T-helper 2 cell treated with Interferon-gamma antibody and Interleukin-4, amounts not matched to agents 5 μg/mL and 100 μg/mL, for 36 hours (primary cell): Measurements from ENCODE around the gene HEG1.

Experiments used
- DNase-seq: peaks from one replicate; pipeline ENCODE4 v3.0.0; 2021; ENCODE audit warnings: low spot score
- H3K27ac Mint-ChIP-seq: one replicate; pipeline ENCODE4 v1.8.0; 2021; ENCODE audit warnings: mild to moderate bottlenecking, mixed read lengths
- H3K27me3 Mint-ChIP-seq: one replicate; pipeline ENCODE4 v1.8.0; 2021; ENCODE audit warnings: low read depth, mixed read lengths
- H3K36me3 Mint-ChIP-seq: one replicate; pipeline ENCODE4 v1.8.0; 2021; ENCODE audit warnings: low read depth, mixed read lengths
- H3K4me1 Mint-ChIP-seq: one replicate; pipeline ENCODE4 v1.8.0; 2021; ENCODE audit warnings: low read depth, mixed read lengths
- H3K4me3 Mint-ChIP-seq: one replicate; pipeline ENCODE4 v1.8.0; 2022; ENCODE audit warnings: mild to moderate bottlenecking, moderate library complexity, mixed read lengths
- H3K9me3 Mint-ChIP-seq: one replicate; pipeline ENCODE4 v1.8.0; 2021; ENCODE audit warnings: mixed read lengths

The HEG1 gene

GRCh38 chr3:125079675-125080045, 23.9 kb upstream of the HEG1 start:
- Mint-ChIP-seq H3K4me1 (no peaks in the 10 kb centered on the region), H3K27ac (no peak overlapping the region), H3K36me3 (no peaks in the 10 kb centered on the region), H3K9me3 (no peaks in the 10 kb centered on the region), H3K27me3 (peaks cover 29% of the 10 kb centered on the region), H3K4me3 (no peak overlapping the region)
- DNase-seq = no peak

- Mint-ChIP-seq H3K27ac (no peak overlapping the region), H3K27me3 (peaks cover 28% of the 10 kb centered on the region), H3K9me3 (no peaks in the 10 kb centered on the region), H3K4me3 (no peak overlapping the region), H3K36me3 (no peaks in the 10 kb centered on the region), H3K4me1 (no peaks in the 10 kb centered on the region)
- no peak for DNase-seq
These were observed 23.3 kb upstream of the HEG1 start for GRCh38 chr3:125078951-125079674.

DNA sequence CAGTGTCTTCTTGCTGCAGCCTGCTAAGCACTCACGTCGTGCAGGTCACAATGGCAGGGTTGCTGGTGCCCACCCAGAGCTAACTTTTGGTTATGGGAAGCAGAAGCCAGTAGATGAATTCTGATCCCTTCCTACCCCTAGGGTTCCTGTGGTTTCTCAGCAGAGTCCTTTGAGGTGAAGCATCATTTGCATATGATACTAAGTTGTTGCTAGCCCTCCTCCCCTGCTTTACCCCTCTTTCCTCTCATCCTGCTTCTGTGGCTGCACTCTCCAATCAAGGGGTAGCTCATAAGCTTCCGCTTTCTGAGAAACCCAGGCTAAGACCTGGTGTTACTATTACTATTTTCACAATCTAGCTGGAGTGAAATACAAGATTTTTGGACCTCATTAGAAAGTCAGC, 22.1 kb upstream of the HEG1 start:
- no peaks in the 10 kb centered on the region for H3K4me1 Mint-ChIP-seq
- no peaks in the 10 kb centered on the region for H3K36me3 Mint-ChIP-seq
- no peak for DNase-seq
- H3K9me3 Mint-ChIP-seq = no peaks in the 10 kb centered on the region
- no peak overlapping the region for H3K4me3 Mint-ChIP-seq
- no peak overlapping the region for H3K27ac Mint-ChIP-seq
- H3K27me3 Mint-ChIP-seq = peaks cover 24% of the 10 kb centered on the region

GRCh38 chr3:125076464-125076863, 20.7 kb upstream of the HEG1 start:
- Mint-ChIP-seq H3K9me3 (no peaks in the 10 kb centered on the region), H3K27ac (no peak overlapping the region), H3K4me3 (no peak overlapping the region), H3K27me3 (peaks cover 19% of the 10 kb centered on the region), H3K36me3 (no peaks in the 10 kb centered on the region), H3K4me1 (no peaks in the 10 kb centered on the region)
- DNase-seq = no peak

- Mint-ChIP-seq H3K4me1 (no peaks in the 10 kb centered on the region), H3K27ac (no peak overlapping the region), H3K27me3 (peaks cover 17% of the 10 kb centered on the region), H3K36me3 (no peaks in the 10 kb centered on the region), H3K9me3 (no peaks in the 10 kb centered on the region), H3K4me3 (no peak overlapping the region)
- no peak for DNase-seq
These were observed 19.9 kb upstream of the HEG1 start for GRCh38 chr3:125075738-125076137.

DNA sequence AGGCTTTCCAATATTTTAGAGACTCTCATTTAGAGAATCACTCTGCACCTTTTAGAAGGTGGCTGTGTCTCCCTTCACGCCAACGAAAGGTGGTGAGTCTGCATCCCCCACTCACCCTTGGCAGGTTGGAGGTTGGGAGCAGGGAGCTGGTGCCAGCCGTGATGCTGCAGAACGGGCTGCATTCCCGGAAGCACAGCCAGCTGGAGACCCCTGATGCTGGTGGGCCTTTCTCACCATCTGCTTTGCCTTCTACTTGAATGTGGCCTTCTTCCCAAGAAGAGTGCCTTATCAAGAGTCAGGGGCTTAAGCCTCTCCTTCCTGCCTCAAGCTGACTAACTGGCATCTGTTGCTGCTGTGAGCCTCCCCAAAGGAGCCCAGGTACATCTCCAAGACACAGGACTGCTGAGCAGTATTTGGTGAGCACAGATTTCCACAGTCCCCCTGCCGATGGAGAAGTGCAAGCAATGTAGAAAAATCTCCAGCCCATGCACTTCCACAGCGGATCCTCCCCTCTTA, 17.7 kb upstream of the HEG1 start:
- Mint-ChIP-seq H3K27ac (no peak overlapping the region), H3K4me3 (no peak overlapping the region), H3K36me3 (no peaks in the 10 kb centered on the region), H3K27me3 (peaks cover 13% of the 10 kb centered on the region), H3K9me3 (no peaks in the 10 kb centered on the region), H3K4me1 (peaks cover 11% of the 10 kb centered on the region)
- no peak for DNase-seq

- Mint-ChIP-seq H3K4me3 (no peak overlapping the region), H3K27ac (no peak overlapping the region), H3K9me3 (no peaks in the 10 kb centered on the region), H3K36me3 (no peaks in the 10 kb centered on the region), H3K27me3 (peaks cover 17% of the 10 kb centered on the region), H3K4me1 (peaks cover 11% of the 10 kb centered on the region)
- no peak for DNase-seq
These were observed 17.1 kb upstream of the HEG1 start for GRCh38 chr3:125072749-125073389.

DNA sequence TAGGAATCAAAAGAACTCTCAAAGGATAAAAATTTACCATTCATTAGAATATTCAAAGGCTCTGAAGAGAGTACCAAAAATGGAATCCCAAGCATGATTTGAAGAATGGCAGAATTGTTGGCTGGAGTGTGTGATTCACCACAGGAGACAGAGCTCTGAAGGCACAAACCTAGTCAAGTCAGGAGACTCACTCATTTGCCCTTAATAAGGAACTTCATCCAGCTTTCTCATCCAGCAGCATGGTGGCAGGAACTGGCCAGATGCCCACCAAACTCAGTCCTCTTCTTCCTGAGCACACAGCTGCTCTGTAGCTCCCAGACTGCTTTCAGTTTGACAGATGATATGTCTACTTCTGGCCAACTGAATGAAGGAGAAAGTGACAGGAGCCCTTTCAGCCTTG, 16.5 kb upstream of the HEG1 start:
- peaks cover 20% of the 10 kb centered on the region for H3K27me3 Mint-ChIP-seq
- no peaks in the 10 kb centered on the region for H3K9me3 Mint-ChIP-seq
- no peak for DNase-seq
- no peaks in the 10 kb centered on the region for H3K36me3 Mint-ChIP-seq
- H3K4me1 Mint-ChIP-seq = peaks cover 11% of the 10 kb centered on the region
- no peak overlapping the region for H3K27ac Mint-ChIP-seq
- H3K4me3 Mint-ChIP-seq = no peak overlapping the region

DNA sequence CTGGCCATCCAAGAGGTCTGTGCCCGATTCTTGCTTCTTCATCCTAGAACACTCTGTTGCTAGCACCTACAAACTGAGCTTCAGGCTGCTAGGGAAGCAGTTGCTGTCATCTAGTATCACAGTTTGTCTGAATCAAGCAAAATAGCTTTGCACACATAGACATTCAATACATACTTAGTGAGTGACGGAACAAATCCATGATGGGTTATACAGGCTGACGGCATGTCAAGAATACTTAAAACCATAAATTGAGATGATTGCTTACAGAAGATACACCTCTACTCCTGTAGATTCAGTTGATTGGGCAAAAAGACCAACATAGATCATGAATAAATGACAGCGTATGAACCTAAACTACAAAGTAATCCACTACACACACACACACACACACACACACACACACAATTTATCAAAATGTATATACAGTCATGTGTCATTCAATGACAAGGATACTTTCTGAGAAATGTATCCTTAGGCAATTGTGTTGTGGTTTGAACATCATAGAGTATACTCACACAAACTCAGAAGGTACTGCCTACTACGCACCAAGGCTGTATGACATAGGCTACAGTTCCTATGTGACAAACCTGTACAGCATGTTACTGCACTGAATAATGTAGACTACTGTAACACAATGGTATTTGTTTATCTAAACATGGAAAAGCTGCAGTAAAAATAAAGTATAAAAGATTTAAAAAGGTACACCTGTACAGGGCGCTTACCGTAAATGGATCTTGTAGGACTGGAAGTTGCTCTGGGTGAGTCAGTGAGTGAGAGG, 14.4 kb upstream of the HEG1 start:
- Mint-ChIP-seq H3K4me3 (no peak overlapping the region), H3K27me3 (peaks cover 26% of the 10 kb centered on the region), H3K27ac (no peak overlapping the region), H3K9me3 (no peaks in the 10 kb centered on the region), H3K36me3 (no peaks in the 10 kb centered on the region), H3K4me1 (peaks cover 11% of the 10 kb centered on the region)
- no peak for DNase-seq

DNA sequence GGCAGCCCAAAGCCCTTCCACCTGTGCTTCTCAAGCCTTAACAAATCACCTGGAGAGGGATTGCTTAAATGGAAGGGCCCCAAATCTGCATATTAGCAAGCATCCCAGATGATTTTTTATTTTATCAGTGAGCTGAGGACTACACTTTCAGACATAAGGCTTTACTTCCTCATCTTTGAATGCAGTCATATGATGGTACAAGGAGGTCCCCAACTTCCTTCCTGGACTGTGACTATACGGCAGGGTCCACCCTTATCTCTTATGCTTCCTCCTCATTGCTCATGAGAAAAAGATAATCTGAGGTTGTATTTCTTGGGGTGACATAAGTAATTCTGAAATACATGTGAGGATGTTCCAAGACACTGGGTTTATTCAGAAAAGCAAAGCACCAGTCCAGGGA, 13.7 kb upstream of the HEG1 start:
- Mint-ChIP-seq H3K36me3 (no peaks in the 10 kb centered on the region), H3K4me1 (peaks cover 11% of the 10 kb centered on the region), H3K9me3 (no peaks in the 10 kb centered on the region), H3K4me3 (no peak overlapping the region), H3K27ac (no peak overlapping the region), H3K27me3 (peaks cover 31% of the 10 kb centered on the region)
- DNase-seq = no peak

DNA sequence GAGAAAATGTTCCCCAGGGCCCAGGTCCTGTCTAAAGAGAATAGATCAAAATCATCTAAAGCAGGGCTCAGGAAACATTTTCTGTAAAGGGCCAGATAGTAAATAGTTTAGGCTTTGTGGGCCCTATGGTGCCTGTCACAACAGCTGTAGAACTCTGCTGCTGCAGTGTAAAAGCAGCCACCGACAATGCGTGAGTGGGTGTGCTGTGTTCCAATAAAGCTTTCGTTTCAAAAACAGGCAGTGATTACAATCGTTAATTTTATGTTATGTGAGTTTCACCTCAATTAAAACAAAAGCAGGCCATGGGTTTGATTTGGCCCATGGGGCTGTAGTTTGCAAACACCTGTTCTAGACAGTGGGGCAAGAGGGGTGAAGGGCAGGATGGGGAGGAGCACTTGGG, 12.5 kb upstream of the HEG1 start:
- Mint-ChIP-seq H3K27ac (no peak overlapping the region), H3K9me3 (no peaks in the 10 kb centered on the region), H3K4me3 (no peak overlapping the region), H3K36me3 (no peaks in the 10 kb centered on the region), H3K27me3 (peaks cover 37% of the 10 kb centered on the region), H3K4me1 (peaks cover 11% of the 10 kb centered on the region)
- no peak for DNase-seq

GRCh38 chr3:125067225-125067624, 11.4 kb upstream of the HEG1 start:
- no peak for DNase-seq
- H3K4me1 Mint-ChIP-seq = peaks cover 11% of the 10 kb centered on the region
- peaks cover 45% of the 10 kb centered on the region for H3K27me3 Mint-ChIP-seq
- no peaks in the 10 kb centered on the region for H3K36me3 Mint-ChIP-seq
- no peaks in the 10 kb centered on the region for H3K9me3 Mint-ChIP-seq
- H3K4me3 Mint-ChIP-seq = no peak overlapping the region
- H3K27ac Mint-ChIP-seq = no peak overlapping the region

GRCh38 chr3:125062904-125063618, 7.3 kb upstream of the HEG1 start:
- no peak overlapping the region for H3K27ac Mint-ChIP-seq
- H3K4me1 Mint-ChIP-seq = no peaks in the 10 kb centered on the region
- H3K4me3 Mint-ChIP-seq = no peak overlapping the region
- H3K9me3 Mint-ChIP-seq = no peaks in the 10 kb centered on the region
- H3K27me3 Mint-ChIP-seq = peaks cover 73% of the 10 kb centered on the region
- no peak for DNase-seq
- H3K36me3 Mint-ChIP-seq = no peaks in the 10 kb centered on the region

DNA sequence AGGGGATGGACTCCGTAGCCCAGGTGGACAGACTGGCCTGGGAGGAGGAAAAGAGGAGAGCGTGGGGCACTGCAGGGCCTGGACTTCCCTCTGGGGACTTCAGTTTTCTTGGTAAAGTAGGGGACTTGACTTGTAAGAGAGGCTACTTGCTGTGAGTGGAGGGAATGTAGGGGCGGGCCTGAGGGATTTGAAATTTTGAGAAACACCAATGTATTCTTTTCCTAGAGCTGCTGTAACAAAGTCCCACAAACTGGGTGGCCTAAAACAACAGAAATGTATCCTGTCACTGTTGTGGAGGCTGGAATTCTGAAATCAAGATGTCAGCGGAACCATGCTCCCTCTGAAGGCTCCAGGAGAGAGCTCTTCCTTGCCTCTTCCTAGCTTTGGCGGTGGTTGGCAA, 5.8 kb upstream of the HEG1 start:
- H3K9me3 Mint-ChIP-seq = no peaks in the 10 kb centered on the region
- H3K27me3 Mint-ChIP-seq = peaks cover 68% of the 10 kb centered on the region
- no peak for DNase-seq
- H3K36me3 Mint-ChIP-seq = no peaks in the 10 kb centered on the region
- no peaks in the 10 kb centered on the region for H3K4me1 Mint-ChIP-seq
- H3K4me3 Mint-ChIP-seq = no peak overlapping the region
- H3K27ac Mint-ChIP-seq = no peak overlapping the region
